Right atrium auricular region (tissue), 2 donors: ENCODE results near the gene FCRL3. TPM values are rescaled to one million over a fixed set of nuclear protein-coding genes. Genes with fewer than 3 reads are reported as not detected.

ENCODE experiments used
- DNase-seq: peaks from one replicate; pipeline ENCODE4 v3.0.0-alpha.2; 2019; ENCODE audit warnings: low spot score
- H3K27ac ChIP-seq, 2 donors: fragments of 200-600 bp; sonication (generic); 1 replicate in 1 of 2; 2 replicates in 1 of 2; pipeline ENCODE4 v1.5.1; 2016 to 2019
- H3K27me3 ChIP-seq, 2 donors: fragments of 200-600 bp; sonication (generic); one replicate each; pipeline versions ENCODE4 v1.5.1 to v1.6.0; 2017 to 2019
- H3K36me3 ChIP-seq: fragments of 200-600 bp; sonication (generic); one replicate; pipeline ENCODE4 v1.5.1; 2016
- H3K4me1 ChIP-seq, 2 donors: fragments of 200-600 bp; sonication (generic); one replicate each; pipeline versions ENCODE4 v1.5.1 to v1.6.0; 2017 to 2019
- H3K4me3 ChIP-seq, 2 donors: fragments of 200-600 bp; sonication (generic); 1 replicate in 1 of 2; 2 replicates in 1 of 2; pipeline ENCODE4 v1.5.1; 2017 to 2019; ENCODE audit warnings: mild to moderate bottlenecking in 1 of 2, moderate library complexity in 1 of 2
- H3K9me3 ChIP-seq, 2 donors: fragments of 200-600 bp; sonication (generic); one replicate each; pipeline ENCODE4 v1.5.1; 2019
- total RNA-seq, 2 donors: library from RNA; depleted of rRNA; stranded (reverse); fragments of >200 nt; gene quantifications; one replicate each; pipeline ENCODE4 v1.1.0, GENCODE V29; 2016
- TF ChIP-seq, protein P1 (sequence below), 2 donors: fragments of 200-600 bp; sonication (generic); IDR thresholded peaks; one replicate each; pipeline ENCODE4 v1.5.1; 2019; ENCODE audit warnings: antibody characterized with exemption in 2 of 2

FCRL3 gene
- total RNA-seq, 2 donors from 2014 or later: not detected

DNA sequence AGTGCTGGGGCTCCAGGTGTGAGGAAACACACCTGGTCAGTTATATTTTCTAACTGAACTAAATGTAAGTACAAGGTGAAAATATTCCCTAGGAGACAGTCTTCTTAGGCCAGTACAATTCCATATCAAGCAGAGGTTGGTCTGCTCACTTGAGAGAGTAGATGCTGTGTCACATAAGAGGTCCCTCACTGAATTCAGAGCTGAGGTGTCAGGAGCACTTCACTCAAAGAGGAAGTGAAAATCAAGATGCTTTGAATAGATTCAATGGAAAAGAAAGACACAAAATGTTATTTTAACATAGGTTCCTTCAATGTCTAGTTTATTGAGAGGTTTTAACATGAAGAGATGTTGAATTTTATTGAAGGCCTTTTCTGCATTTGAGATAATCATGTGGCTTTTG, 4.3 kb upstream of the FCRL3 start:
- DNase-seq: no peak
- Histone ChIP-seq H3K36me3 (no peaks in the 10 kb centered on the region), H3K9me3 (no peaks in the 10 kb centered on the region), H3K27me3 (no peaks in the 10 kb centered on the region), H3K4me1 (no peaks in the 10 kb centered on the region), H3K27ac (no peak overlapping the region), H3K4me3 (no peak overlapping the region)
- TF ChIP-seq, protein P1, sequence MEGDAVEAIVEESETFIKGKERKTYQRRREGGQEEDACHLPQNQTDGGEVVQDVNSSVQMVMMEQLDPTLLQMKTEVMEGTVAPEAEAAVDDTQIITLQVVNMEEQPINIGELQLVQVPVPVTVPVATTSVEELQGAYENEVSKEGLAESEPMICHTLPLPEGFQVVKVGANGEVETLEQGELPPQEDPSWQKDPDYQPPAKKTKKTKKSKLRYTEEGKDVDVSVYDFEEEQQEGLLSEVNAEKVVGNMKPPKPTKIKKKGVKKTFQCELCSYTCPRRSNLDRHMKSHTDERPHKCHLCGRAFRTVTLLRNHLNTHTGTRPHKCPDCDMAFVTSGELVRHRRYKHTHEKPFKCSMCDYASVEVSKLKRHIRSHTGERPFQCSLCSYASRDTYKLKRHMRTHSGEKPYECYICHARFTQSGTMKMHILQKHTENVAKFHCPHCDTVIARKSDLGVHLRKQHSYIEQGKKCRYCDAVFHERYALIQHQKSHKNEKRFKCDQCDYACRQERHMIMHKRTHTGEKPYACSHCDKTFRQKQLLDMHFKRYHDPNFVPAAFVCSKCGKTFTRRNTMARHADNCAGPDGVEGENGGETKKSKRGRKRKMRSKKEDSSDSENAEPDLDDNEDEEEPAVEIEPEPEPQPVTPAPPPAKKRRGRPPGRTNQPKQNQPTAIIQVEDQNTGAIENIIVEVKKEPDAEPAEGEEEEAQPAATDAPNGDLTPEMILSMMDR (IDR thresholded peaks at IDR 0.05): no peak

DNA sequence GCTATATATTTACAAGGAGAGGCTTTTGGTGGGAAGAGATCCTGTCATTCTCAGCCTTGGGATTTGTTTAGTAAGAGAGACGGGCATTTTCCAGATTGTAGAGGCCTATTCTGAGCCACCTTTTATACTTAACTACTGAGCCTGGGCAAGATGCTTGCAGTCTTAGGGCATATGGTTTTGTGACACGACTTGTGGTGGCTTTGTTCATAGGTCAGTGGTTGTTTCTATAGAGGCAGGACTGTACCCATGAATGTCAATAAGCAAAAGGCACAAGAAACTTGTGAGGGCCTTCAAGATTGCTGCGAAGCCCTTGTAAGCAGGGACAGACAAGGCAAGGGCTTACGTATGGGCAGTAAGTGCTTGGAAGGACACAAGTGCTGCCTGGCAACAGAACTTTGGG, 3.4 kb upstream of the FCRL3 start:
- TF ChIP-seq, protein P1 (IDR thresholded peaks at IDR 0.05): no peak
- Histone ChIP-seq H3K4me3 (no peak overlapping the region), H3K9me3 (no peaks in the 10 kb centered on the region), H3K4me1 (no peaks in the 10 kb centered on the region), H3K36me3 (no peaks in the 10 kb centered on the region), H3K27ac (no peak overlapping the region), H3K27me3 (no peaks in the 10 kb centered on the region)
- DNase-seq: no peak

DNA sequence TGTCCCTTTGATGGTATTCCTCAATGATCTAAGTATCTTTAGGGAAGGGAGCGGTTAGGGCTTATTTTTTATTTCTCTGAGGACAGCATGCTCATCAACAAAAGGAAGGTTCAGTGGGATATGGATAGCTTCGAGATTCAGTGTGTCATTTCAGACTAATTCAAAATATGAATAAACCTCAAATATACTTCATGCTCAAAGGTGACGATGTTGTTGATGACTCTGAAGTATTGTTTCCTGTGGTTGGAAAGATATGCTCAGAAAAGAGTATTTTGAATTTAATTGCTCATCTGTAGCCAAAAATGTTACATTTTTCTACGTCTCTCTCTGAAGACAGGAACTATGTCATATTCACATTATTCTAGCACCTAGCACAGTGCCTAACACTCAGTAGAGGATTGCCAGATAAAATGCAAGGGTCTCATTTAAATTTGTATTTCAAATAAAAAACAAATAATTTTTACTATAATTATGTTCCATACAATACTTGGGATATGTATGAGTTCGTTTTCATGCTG, 1.8 kb upstream of the FCRL3 start:
- H3K4me3 ChIP-seq: no peak overlapping the region
- H3K9me3 ChIP-seq: no peaks in the 10 kb centered on the region
- H3K36me3 ChIP-seq: no peaks in the 10 kb centered on the region
- H3K27ac ChIP-seq: no peak overlapping the region
- H3K4me1 ChIP-seq: no peaks in the 10 kb centered on the region
- TF ChIP-seq, protein P1 (IDR thresholded peaks at IDR 0.05): no peak
- no peak for DNase-seq
- no peaks in the 10 kb centered on the region for H3K27me3 ChIP-seq

DNA sequence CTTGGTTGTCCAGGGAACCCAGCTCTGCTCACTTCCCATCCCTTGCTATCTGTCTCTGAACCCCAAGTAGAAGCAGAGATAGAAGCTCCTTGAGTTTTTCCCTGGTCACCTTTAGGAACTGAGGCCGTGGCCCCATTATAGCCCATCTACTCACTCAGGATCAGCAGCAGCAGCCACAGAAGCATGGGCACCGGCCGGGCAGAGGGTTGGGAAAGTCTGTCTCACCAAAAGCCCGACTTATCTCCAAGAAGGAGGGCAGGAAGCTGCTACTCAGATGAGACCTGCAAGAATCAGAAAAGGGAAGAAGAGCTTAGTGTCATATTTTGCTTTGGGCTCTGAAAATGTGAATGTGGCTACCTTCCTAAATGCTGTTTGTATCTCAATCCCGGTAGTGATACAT, 264 bp downstream of the FCRL3 start:
- no peak overlapping the region for H3K4me3 ChIP-seq

DNA sequence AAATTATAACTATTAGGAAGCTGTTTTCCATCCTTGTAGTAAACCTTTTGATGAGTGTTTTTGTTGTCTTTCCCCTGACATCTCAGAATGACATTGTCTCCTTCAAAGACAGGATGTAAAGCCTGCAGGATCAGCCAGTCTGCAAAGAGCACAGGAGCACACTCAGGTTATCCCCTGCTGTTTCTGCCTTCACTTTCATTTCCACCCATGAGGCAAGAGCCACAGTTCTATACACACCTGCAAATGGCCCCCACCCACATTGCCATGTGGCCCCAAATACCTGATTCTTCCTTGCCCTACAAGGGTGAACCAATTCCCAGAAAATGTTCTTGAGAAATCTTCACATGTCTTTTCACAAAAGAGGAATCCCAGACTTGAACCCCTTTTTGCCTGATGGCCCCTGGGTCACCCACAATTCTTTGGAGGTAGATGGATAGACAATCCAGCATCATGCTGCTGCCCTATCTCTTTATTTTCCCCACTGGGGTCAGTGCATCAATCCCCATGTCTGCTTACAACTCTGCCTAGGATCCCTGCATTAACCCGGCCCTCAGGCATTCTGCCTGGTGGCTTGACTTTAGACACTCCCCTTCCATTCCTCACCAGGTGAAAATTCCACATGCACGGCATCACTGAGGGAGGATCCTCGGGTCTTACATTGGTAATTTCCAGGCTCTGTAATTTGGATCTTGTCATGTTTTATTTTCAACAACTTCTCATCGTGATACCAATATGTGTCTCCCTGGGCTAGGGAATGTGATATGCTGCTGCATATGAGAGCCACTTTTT, 2.6 kb downstream of the FCRL3 start:
- no peak overlapping the region for H3K27ac ChIP-seq
- H3K4me3 ChIP-seq: no peak overlapping the region
- TF ChIP-seq, protein P1 (IDR thresholded peaks at IDR 0.05): no peak

More for the DNA sequence above, 264 bp downstream of the FCRL3 start:
- no peak overlapping the region for H3K27ac ChIP-seq
- TF ChIP-seq, protein P1 (IDR thresholded peaks at IDR 0.05): no peak
- DNase-seq: no peak
- H3K36me3 ChIP-seq: no peaks in the 10 kb centered on the region
- no peaks in the 10 kb centered on the region for H3K4me1 ChIP-seq
- no peaks in the 10 kb centered on the region for H3K9me3 ChIP-seq
- no peaks in the 10 kb centered on the region for H3K27me3 ChIP-seq

More for the DNA sequence above, 2.6 kb downstream of the FCRL3 start:
- H3K27me3 ChIP-seq: no peaks in the 10 kb centered on the region
- no peaks in the 10 kb centered on the region for H3K9me3 ChIP-seq
- H3K36me3 ChIP-seq: no peaks in the 10 kb centered on the region
- no peaks in the 10 kb centered on the region for H3K4me1 ChIP-seq
- no peak for DNase-seq
